Left lung (tissue), 10 donors: ENCODE data around the gene LPCAT1. TPM values are rescaled to one million over a fixed set of nuclear protein-coding genes. Genes with fewer than 3 reads are reported as not detected.
"Not testable (repeated sequence)": the region's sequence is repeated elsewhere in the genome, so short reads cannot be mapped to it uniquely, and the experiment has no call there.

Source experiments
- ATAC-seq: fragments of 200-7000 bp; cut with Tn5 transposase; one replicate; pipeline ENCODE4 v1.9.1; 2020; ENCODE audit warnings: moderate library complexity
- DNase-seq, 4 donors: peaks; one replicate each; pipeline ENCODE4 v3.0.0-alpha.2; 2013 to 2020
- H3K27ac ChIP-seq, 2 donors: fragments of 200-600 bp; sonication (generic) in 1 of 2; one replicate each; pipeline versions ENCODE4 v1.5.0 to v1.8.0; 2020 to 2021
- H3K27me3 ChIP-seq, 2 donors: fragments of 200-600 bp; sonication (generic) in 1 of 2; one replicate each; pipeline versions ENCODE4 v1.5.0 to v1.8.0; 2020 to 2021
- H3K36me3 ChIP-seq, 2 donors: fragments of 200-600 bp; sonication (generic) in 1 of 2; one replicate each; pipeline versions ENCODE4 v1.5.0 to v1.8.0; 2020 to 2021
- H3K4me1 ChIP-seq, 2 donors: fragments of 200-600 bp; one replicate each; pipeline ENCODE4 v1.8.0; 2021
- H3K4me3 ChIP-seq, 2 donors: fragments of 200-600 bp; sonication (generic) in 1 of 2; one replicate each; pipeline versions ENCODE4 v1.5.0 to v1.8.0; 2020 to 2021; ENCODE audit warnings: mild to moderate bottlenecking in 1 of 2
- H3K9me3 ChIP-seq, 2 donors: fragments of 200-600 bp; sonication (generic) in 1 of 2; one replicate each; pipeline versions ENCODE4 v1.5.0 to v1.8.0; 2020 to 2021
- CTCF ChIP-seq, 2 donors: fragments of 200-600 bp; sonication (generic) in 1 of 2; IDR thresholded peaks; one replicate each; pipeline versions ENCODE4 v1.5.0 to v1.8.0; 2021; ENCODE audit warnings: antibody characterized with exemption in 2 of 2
- intact Hi-C, 2 donors: fragments of 100-400 bp; cut with DNase I; formaldehyde crosslinking; loops; one replicate each; pipeline versions ENCODE4 v1.11.2 to v1.14.2; 2022
- polyA plus RNA-seq, 6 donors: library from polyadenylated mRNA; unstranded; fragments of 120-200 nt; gene quantifications; one replicate each; pipeline ENCODE4 v1.2.1, GENCODE V29; 2013; ENCODE audit not compliant: insufficient read length in 6 of 6
- total RNA-seq, 2 donors: library from RNA; stranded (reverse); fragmentation: NEBNext Ultra II Directional; extraction: Animal tissue kit (Norgen Biotek cat#: 25700); gene quantifications; one replicate each; pipeline ENCODE4 v1.2.1, GENCODE V29; 2021
- donor health status: DM: no; HTN: yes; CAD: no.
- donor health status: DM: no; HTN: no; CAD: no.

Gene LPCAT1
- total and polyA plus RNA-seq, 8 donors, result 106 to 751 (median 148) TPM

DNA sequence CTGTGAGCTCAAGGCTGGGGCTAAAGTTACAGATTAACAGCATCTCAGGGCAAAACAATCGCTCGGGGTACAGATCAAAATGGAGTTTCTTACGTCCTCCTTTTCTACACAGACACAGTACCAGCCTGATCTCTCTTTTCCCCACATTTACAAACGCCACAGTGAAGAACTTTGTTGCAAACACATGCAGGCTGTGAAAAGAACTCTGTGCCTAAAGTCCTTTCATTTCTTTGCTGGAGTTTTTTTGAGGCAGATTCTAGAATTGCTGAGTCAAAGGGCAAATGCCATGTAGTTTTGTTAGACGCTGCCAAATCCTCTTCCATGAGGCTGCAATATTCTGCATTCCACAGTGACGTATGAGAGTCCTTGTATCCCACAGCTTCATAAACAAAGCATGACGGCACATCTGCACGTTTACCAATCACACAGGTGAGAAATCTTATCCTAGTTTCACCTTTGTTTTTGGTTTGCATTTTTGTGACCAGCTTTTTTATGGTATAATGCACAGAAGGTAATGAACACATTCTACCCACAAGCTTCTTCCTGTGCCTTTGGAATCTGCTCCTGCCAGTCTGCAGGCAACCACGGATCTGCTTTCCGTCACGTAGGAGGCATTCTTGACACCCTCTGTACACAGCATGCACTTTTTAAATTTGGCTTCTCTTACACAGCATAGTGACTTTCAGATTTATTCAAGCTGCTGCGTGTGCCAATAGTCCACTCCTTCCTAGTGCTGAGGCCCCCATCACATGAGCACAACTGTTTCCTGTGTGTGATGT lies 44.6 kb upstream of the LPCAT1 start:
- no peaks in the 10 kb centered on the region for H3K27me3 ChIP-seq
- DNase-seq (peak in 2 of 4 donors; percentile 59 to 79), ATAC-seq (peak; percentile 52)
- no peak for TF ChIP-seq CTCF (IDR thresholded peaks at IDR 0.05)
- peak overlapping the region; percentile 21 to 56 for H3K27ac ChIP-seq
- intact Hi-C loops, result no loop called here
- no peaks in the 10 kb centered on the region for H3K9me3 ChIP-seq
- no peaks in the 10 kb centered on the region for H3K36me3 ChIP-seq
- peaks cover 11 to 36% of the 10 kb centered on the region in 2 donors for H3K4me1 ChIP-seq
- no peak overlapping the region for H3K4me3 ChIP-seq

DNA sequence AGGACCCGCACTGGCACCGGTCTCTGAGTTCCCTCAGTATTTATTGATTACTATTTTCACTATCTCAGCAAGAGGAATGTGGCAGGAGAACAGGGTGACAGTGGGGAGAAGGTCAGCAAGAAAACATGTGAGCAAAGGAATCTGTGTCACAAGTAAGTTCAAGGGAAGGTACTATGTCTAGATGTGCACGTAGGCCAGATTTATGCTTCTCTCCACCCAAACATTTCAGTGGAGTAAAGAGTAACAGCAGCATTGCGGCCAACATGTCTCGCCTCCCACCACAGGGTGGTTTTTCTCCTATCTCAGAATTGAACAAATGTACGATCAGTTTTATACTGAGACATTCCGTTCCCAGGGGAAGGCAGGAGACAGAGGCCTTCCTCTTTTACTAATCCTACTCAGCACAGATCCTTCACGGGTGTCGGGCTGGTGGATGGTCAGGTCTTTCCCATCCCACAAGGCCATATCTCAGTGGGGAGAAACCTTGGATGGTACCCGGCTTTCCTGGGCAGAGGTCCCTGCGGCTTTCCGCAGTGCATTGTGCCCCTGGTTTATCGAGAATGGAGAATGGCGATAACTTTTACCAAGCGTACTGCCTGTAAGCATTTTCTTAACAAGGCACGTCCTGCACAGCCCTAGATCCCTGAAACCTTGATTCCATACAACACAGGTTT lies 43.9 kb upstream of the LPCAT1 start:
- H3K9me3 ChIP-seq, intact Hi-C loops, H3K4me3 ChIP-seq, H3K27me3 ChIP-seq, ATAC-seq, H3K36me3 ChIP-seq, DNase-seq: not testable (repeated sequence)
- peaks cover 11 to 43% of the 10 kb centered on the region in 2 donors for H3K4me1 ChIP-seq
- H3K27ac ChIP-seq, result peak overlapping the region; percentile 21 to 56

- no peak for ATAC-seq
These were observed 42.3 kb upstream of the LPCAT1 start for GRCh38 chr5:1565737-1566734.

GRCh38 chr5:1564824-1565736 lies 41.3 kb upstream of the LPCAT1 start:
- H3K27me3 ChIP-seq, result no peaks in the 10 kb centered on the region
- intact Hi-C loops, result no loop called here
- DNase-seq, result no peak
- H3K36me3 ChIP-seq, result no peaks in the 10 kb centered on the region
- no peak overlapping the region for H3K4me3 ChIP-seq
- H3K4me1 ChIP-seq, result peaks cover 11 to 45% of the 10 kb centered on the region in 2 donors
- peak overlapping the region; percentile 7 to 68 for H3K27ac ChIP-seq
- ATAC-seq, result no peak
- no peak for TF ChIP-seq CTCF (IDR thresholded peaks at IDR 0.05)
- H3K9me3 ChIP-seq, result no peaks in the 10 kb centered on the region

More at GRCh38 chr5:1565737-1566734, 42.3 kb upstream of the LPCAT1 start:
- Histone ChIP-seq H3K4me1 (peaks cover 11 to 45% of the 10 kb centered on the region in 2 donors), H3K4me3 (no peak overlapping the region), H3K9me3 (no peaks in the 10 kb centered on the region), H3K27me3 (no peaks in the 10 kb centered on the region), H3K36me3 (no peaks in the 10 kb centered on the region), H3K27ac (peak overlapping the region in 1 of 2 donors; percentile 7)
- DNase-seq, result no peak
- no peak for TF ChIP-seq CTCF (IDR thresholded peaks at IDR 0.05)
- intact Hi-C loops, result no loop called here
